NB4 (cell line): ENCODE measurements around the gene SUV39H2.
A peak's percentile ranks its signal among the peaks of the same experiment; 100 is the strongest.

Experiments used
- DNase-seq: peaks from one replicate; pipeline ENCODE4 v3.0.0; 2010; ENCODE audit warnings: low read depth
- H3K4me3 ChIP-seq: one replicate; pipeline ENCODE4 v1.5.1; 2011; ENCODE audit warnings: mild to moderate bottlenecking, low read depth, low read length, moderate library complexity
- CTCF ChIP-seq: IDR thresholded peaks from one replicate; pipeline ENCODE4 v1.5.1; 2012; ENCODE audit warnings: low read depth, low read length
- MAX ChIP-seq: IDR thresholded peaks from 2 replicates; pipeline ENCODE4 v1.6.1; 2011; ENCODE audit warnings: low read depth, low read length
- MYC ChIP-seq: IDR thresholded peaks from 2 replicates; pipeline ENCODE4 v1.6.1; 2011; ENCODE audit warnings: low read depth, low read length
- POLR2A ChIP-seq: IDR thresholded peaks from 2 replicates; pipeline ENCODE4 v1.6.1; 2011; ENCODE audit warnings: mild to moderate bottlenecking; ENCODE audit not compliant: insufficient read length; ENCODE audit errors: extremely low read depth

Gene SUV39H2

GRCh38 chr10:14879928-14880193, 1.2 kb downstream of the SUV39H2 start:
- TF ChIP-seq POLR2A (no peak), CTCF (no peak), MAX (no peak), MYC (no peak)
- DNase-seq: no peak
- H3K4me3 ChIP-seq: peak overlapping the region; percentile 77

- TF ChIP-seq MYC (no peak), CTCF (no peak), POLR2A (no peak), MAX (no peak)
- DNase-seq: peak; percentile 9
Measured at GRCh38 chr10:14880229-14880628, 1.6 kb downstream of the SUV39H2 start.

GRCh38 chr10:14884082-14884481, 5.4 kb downstream of the SUV39H2 start:
- no peak for TF ChIP-seq POLR2A
- TF ChIP-seq MYC: no peak
- TF ChIP-seq MAX: no peak
- TF ChIP-seq CTCF: no peak
- H3K4me3 ChIP-seq: no peak overlapping the region
- DNase-seq: peak; percentile 15

More at GRCh38 chr10:14880229-14880628, 1.6 kb downstream of the SUV39H2 start:
- H3K4me3 ChIP-seq: peak overlapping the region; percentile 77

GRCh38 chr10:14889318-14889717, 10.7 kb downstream of the SUV39H2 start:
- H3K4me3 ChIP-seq: no peak overlapping the region
- TF ChIP-seq POLR2A (no peak), CTCF (no peak), MYC (no peak)
- DNase-seq: peak; percentile 9

- TF ChIP-seq POLR2A (no peak), CTCF (no peak), MYC (no peak), MAX (no peak)
- no peak overlapping the region for H3K4me3 ChIP-seq
- DNase-seq: no peak
Measured at GRCh38 chr10:14891151-14891550, 12.5 kb downstream of the SUV39H2 start.

- DNase-seq: peak; percentile 42
- TF ChIP-seq CTCF: peak; percentile 38
- no peak for TF ChIP-seq MYC
- TF ChIP-seq POLR2A: no peak
- TF ChIP-seq MAX: no peak
Measured at GRCh38 chr10:14904316-14904732, 25.7 kb downstream of the SUV39H2 start.

More at GRCh38 chr10:14904316-14904732, 25.7 kb downstream of the SUV39H2 start:
- H3K4me3 ChIP-seq: no peak overlapping the region
